NCI-H82 (cell line): Measurements from ENCODE around the gene BAG1.

Experiments used
- DNase-seq: peaks from one replicate; lab custom pipeline; 2025; lab: John Stamatoyannopoulos, UW

The BAG1 gene

GRCh38 chr9:33210006-33210715 is 54.3 kb downstream of the BAG1 start:
- no peak for DNase-seq

- no peak for DNase-seq
Observed at GRCh38 chr9:33209394-33209793, 55.1 kb downstream of the BAG1 start.

GRCh38 chr9:33202552-33203201 is 61.8 kb downstream of the BAG1 start:
- no peak for DNase-seq
